Epithelial cell of proximal tubule (primary cell): ENCODE results near the gene CCT8. TPM values are rescaled to one million over a fixed set of nuclear protein-coding genes. Genes with fewer than 3 reads are reported as not detected.

Experiments
- DNase-seq: peaks from one replicate; pipeline ENCODE4 v3.0.0-alpha.2; 2011; ENCODE audit warnings: low read depth
- H3K4me3 ChIP-seq: 2 replicates; pipeline ENCODE4 v1.5.1; 2011; ENCODE audit warnings: low read depth, mild to moderate bottlenecking, low read length
- CTCF ChIP-seq: conservative IDR thresholded peaks from 2 replicates; pipeline ENCODE4 v1.5.1; 2012; ENCODE audit warnings: low read depth, mild to moderate bottlenecking, low read length
- total RNA-seq: library from RNA; depleted of rRNA; stranded (reverse); fragments of >200 nt; gene quantifications from 2 replicates; pipeline ENCODE4 v1.2.3, GENCODE V29; 2015

The CCT8 gene
- total RNA-seq, 1 donor from 2014 or later: 282 TPM

- DNase-seq: no peak
Observed at GRCh38 chr21:29056538-29057050, 16.9 kb downstream of the CCT8 start.

GRCh38 chr21:29056005-29056404 is 17.4 kb downstream of the CCT8 start:
- no peak for DNase-seq
- H3K4me3 ChIP-seq: no peak overlapping the region
- no peak for TF ChIP-seq CTCF

More at GRCh38 chr21:29056538-29057050, 16.9 kb downstream of the CCT8 start:
- TF ChIP-seq CTCF: no peak
- H3K4me3 ChIP-seq: no peak overlapping the region

DNA sequence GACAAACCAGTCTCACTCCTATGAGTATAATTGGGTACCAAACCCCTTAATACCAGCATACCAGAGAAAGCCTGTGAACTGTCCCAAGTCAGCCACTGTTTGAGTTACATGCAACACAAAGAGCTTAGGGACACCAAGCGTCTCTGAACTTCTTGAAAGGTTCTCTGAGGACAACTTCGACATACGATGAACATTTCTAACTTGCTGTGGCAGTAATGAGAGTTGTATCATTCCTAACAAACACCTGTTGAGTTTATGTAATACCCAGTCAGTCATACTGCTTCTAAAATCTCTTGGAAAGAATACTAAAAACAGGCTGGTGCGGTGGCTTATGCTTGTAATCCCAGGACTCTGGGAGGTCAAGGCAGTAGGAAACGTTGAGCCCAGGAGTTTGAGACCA is 18.4 kb downstream of the CCT8 start:
- no peak for TF ChIP-seq CTCF
- no peak for DNase-seq
- no peak overlapping the region for H3K4me3 ChIP-seq

DNA sequence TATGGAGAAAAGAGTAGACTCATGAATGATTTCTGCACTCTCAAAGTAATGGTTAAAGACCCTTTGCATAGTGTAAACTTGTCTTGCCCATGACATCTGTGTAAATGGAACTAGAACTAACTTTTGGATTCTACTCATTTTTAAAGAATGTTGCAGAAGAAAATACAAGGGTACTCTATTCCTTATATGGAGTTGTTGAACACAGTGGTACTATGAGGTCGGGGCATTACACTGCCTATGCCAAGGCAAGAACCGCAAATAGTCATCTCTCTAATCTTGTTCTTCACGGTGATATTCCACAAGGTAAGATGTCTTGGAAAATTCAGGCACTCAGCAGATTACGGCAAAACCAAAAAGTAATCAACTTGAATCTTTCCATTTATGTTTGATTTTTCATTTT is 19.8 kb downstream of the CCT8 start:
- DNase-seq: no peak
- no peak overlapping the region for H3K4me3 ChIP-seq
- TF ChIP-seq CTCF: no peak

GRCh38 chr21:29053011-29053553 is 20.4 kb downstream of the CCT8 start:
- H3K4me3 ChIP-seq: no peak overlapping the region
- DNase-seq: no peak
- no peak for TF ChIP-seq CTCF

DNA sequence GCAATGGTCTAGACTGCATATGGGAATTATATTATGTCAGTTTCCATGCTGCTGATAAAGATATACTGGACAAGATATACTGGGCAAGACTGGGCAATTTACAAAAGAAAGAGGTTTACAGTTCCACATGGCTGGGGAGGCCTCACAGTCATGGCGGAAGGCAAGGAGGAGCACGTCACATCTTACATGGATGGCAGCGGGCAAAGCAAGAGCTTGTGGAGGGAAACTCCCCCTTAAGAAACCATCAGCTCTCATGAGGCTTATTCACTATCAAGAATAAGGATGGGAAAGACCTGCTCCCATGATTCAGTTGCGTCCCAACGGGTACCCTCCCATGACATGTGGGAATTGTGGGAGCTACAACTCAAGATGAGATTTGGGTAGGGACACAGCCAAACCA is 21.2 kb downstream of the CCT8 start:
- TF ChIP-seq CTCF: no peak
- H3K4me3 ChIP-seq: no peak overlapping the region
- DNase-seq: no peak

GRCh38 chr21:29034678-29035077 is 38.8 kb downstream of the CCT8 start:
- H3K4me3 ChIP-seq: no peak overlapping the region
- TF ChIP-seq CTCF: no peak
- DNase-seq: no peak
